ENCODE data around the gene ELMO1.

- TF ChIP-seq EZH2phosphoT487 (IDR thresholded peaks at IDR 0.05; ENCODE audit: borderline replicate concordance, low read length): no peak
- TF ChIP-seq CTCF (conservative IDR thresholded peaks at IDR 0.05; ENCODE audit: low read depth, low read length): no peak
- no peak for TF ChIP-seq EZH2 (IDR thresholded peaks at IDR 0.05; ENCODE audit: low read length, unreplicated experiment)
These were observed 462.1 kb downstream of the ELMO1 start for GRCh38 chr7:36986511-36986933.
